CD14-positive monocyte (primary cell): Measurements from ENCODE around the gene SUSD1. TPM values are rescaled to one million over a fixed set of nuclear protein-coding genes. Genes with fewer than 3 reads are reported as not detected.

Experiments used
- DNase-seq, 3 donors: peaks; one replicate each; pipeline ENCODE4 v3.0.0-alpha.2; 2011 to 2022
- H2AFZ ChIP-seq: 2 replicates; pipeline ENCODE4 v1.6.0; 2012; ENCODE audit warnings: mild to moderate bottlenecking, low read depth, low read length, inconsistent platforms; ENCODE audit not compliant: insufficient read depth, poor library complexity, severe bottlenecking
- H3K27ac ChIP-seq, 2 donors: 1 replicate in 1 of 2; 2 replicates in 1 of 2; pipeline ENCODE4 v1.5.1; 2012 to 2013; ENCODE audit warnings: low read length in 2 of 2, control low read depth in 1 of 2, inconsistent platforms in 1 of 2, low read depth in 1 of 2, mild to moderate bottlenecking in 1 of 2
- H3K27me3 ChIP-seq, 2 donors: one replicate each; pipeline versions ENCODE4 v1.6.0 to v1.6.1; 2011 to 2013; ENCODE audit warnings: low read length in 2 of 2; ENCODE audit not compliant: control insufficient read depth in 2 of 2, insufficient read depth in 2 of 2
- H3K36me3 ChIP-seq, 2 donors: replicated peaks in 1 of 2; 1 replicate in 1 of 2; 2 replicates in 1 of 2; pipeline versions ENCODE4 v1.5.1 to v1.6.1; 2012 to 2013; ENCODE audit warnings: low read length in 2 of 2, control low read depth in 1 of 2, inconsistent platforms in 1 of 2, mild to moderate bottlenecking in 1 of 2; ENCODE audit not compliant: insufficient read depth in 2 of 2, control insufficient read depth in 1 of 2
- H3K4me1 ChIP-seq, 2 donors: 1 replicate in 1 of 2; 2 replicates in 1 of 2; pipeline versions ENCODE4 v1.5.1 to v1.6.1; 2012 to 2013; ENCODE audit warnings: low read length in 2 of 2, control low read depth in 1 of 2, inconsistent platforms in 1 of 2, mild to moderate bottlenecking in 1 of 2, moderate library complexity in 1 of 2; ENCODE audit not compliant: insufficient read depth in 2 of 2, control insufficient read depth in 1 of 2
- H3K4me2 ChIP-seq: replicated peaks from 2 replicates; pipeline ENCODE3; 2012; ENCODE audit warnings: low read length, moderate library complexity, mild to moderate bottlenecking; ENCODE audit not compliant: poor library complexity, severe bottlenecking; ENCODE audit errors: extremely low read depth
- H3K4me3 ChIP-seq, 3 experiments: fragments of 200-600 bp in 1 of 3; sonication (generic) in 1 of 3; replicated peaks in 1 of 3; 1 replicate in 2 of 3; 2 replicates in 1 of 3; pipeline ENCODE4 v1.5.1; 2011 to 2013; ENCODE audit warnings: low read length in 3 of 3, mild to moderate bottlenecking in 3 of 3, control low read depth in 2 of 3, low read depth in 2 of 3, inconsistent platforms in 1 of 3, moderate library complexity in 1 of 3
- H3K79me2 ChIP-seq: 2 replicates; pipeline ENCODE4 v1.6.0; 2012; ENCODE audit warnings: mild to moderate bottlenecking, control low read depth, inconsistent platforms, low read length, moderate library complexity; ENCODE audit not compliant: insufficient read depth
- H3K9ac ChIP-seq: 2 replicates; pipeline ENCODE4 v1.6.0; 2017; ENCODE audit warnings: low read length, mild to moderate bottlenecking; ENCODE audit not compliant: insufficient read depth, poor library complexity, severe bottlenecking
- H3K9me3 ChIP-seq, 2 donors: replicated peaks in 1 of 2; 1 replicate in 1 of 2; 2 replicates in 1 of 2; pipeline versions ENCODE4 v1.5.1 to v1.6.1; 2012 to 2013; ENCODE audit warnings: low read length in 2 of 2, control low read depth in 1 of 2; ENCODE audit not compliant: control insufficient read depth in 1 of 2, insufficient read depth in 1 of 2
- H4K20me1 ChIP-seq: 2 replicates; pipeline ENCODE4 v1.6.0; 2012; ENCODE audit warnings: mild to moderate bottlenecking, low read length, control low read depth, moderate library complexity; ENCODE audit not compliant: insufficient read depth
- H3K27ac Mint-ChIP-seq, 7 donors: one replicate each; pipeline ENCODE4 v1.8.0; 2020; ENCODE audit warnings: mild to moderate bottlenecking in 7 of 7, mixed read lengths in 7 of 7, moderate library complexity in 6 of 7, inconsistent platforms in 2 of 7
- H3K27me3 Mint-ChIP-seq, 3 donors: one replicate each; pipeline ENCODE4 v1.8.0; 2021 to 2022; ENCODE audit warnings: low read depth in 3 of 3, mild to moderate bottlenecking in 3 of 3, mixed read lengths in 3 of 3, moderate library complexity in 3 of 3, inconsistent platforms in 1 of 3
- H3K36me3 Mint-ChIP-seq, 2 donors: one replicate each; pipeline ENCODE4 v1.8.0; 2020; ENCODE audit warnings: mixed read lengths in 2 of 2, inconsistent platforms in 1 of 2, mild to moderate bottlenecking in 1 of 2
- H3K4me1 Mint-ChIP-seq: one replicate; pipeline ENCODE4 v1.8.0; 2020; ENCODE audit warnings: mild to moderate bottlenecking, mixed read lengths
- H3K4me3 Mint-ChIP-seq, 2 donors: one replicate each; pipeline ENCODE4 v1.8.0; 2020; ENCODE audit warnings: mild to moderate bottlenecking in 2 of 2, mixed read lengths in 2 of 2, moderate library complexity in 1 of 2
- H3K9me3 Mint-ChIP-seq, 7 donors: one replicate each; pipeline ENCODE4 v1.8.0; 2020 to 2022; ENCODE audit warnings: mixed read lengths in 7 of 7, mild to moderate bottlenecking in 6 of 7, moderate library complexity in 6 of 7, inconsistent platforms in 2 of 7
- WGBS: methylation state at CpG from one replicate; pipeline ENCODE4 v1.1.5; 2013; ENCODE audit warnings: missing lambda C conversion rate; ENCODE audit not compliant: insufficient coverage; 5-methylcytosine and 5-hydroxymethylcytosine counted together
- intact Hi-C, 2 donors: fragments of 100-400 bp; cut with micrococcal nuclease; formaldehyde crosslinking; loops; one replicate each; pipeline versions ENCODE4 v1.15.0 to v1.15.1; 2023
- polyA plus RNA-seq, 3 donors: library from polyadenylated mRNA; depleted of rRNA in 1 of 3; unstranded in 2 of 3; stranded (reverse) in 1 of 3; fragments of 300-500 nt in 2 of 3; fragments of >200 nt in 1 of 3; fragmentation: Illumina TruSeq in 2 of 3; gene quantifications; 1 replicate in 2 of 3; 2 replicates in 1 of 3; pipeline ENCODE4 v1.2.3, GENCODE V29; 2012 to 2021
- TF ChIP-seq, protein P1 (sequence below): fragments of 200-600 bp; IDR thresholded peaks from one replicate; pipeline ENCODE4 v1.8.0; 2022; ENCODE audit warnings: antibody characterized with exemption, mild to moderate bottlenecking

Gene SUSD1
- polyA plus RNA-seq, 3 donors, result 29.1 to 42.3 (median 30.9) TPM

GRCh38 chr9:112159781-112160180, 15.3 kb downstream of the SUSD1 start:
- WGBS, result no CpG with 5 or more reads among the region's 1 CpG
- H3K9me3 ChIP-seq, result no peaks in the 10 kb centered on the region
- H3K4me1 ChIP-seq, result peaks cover 15 to 21% of the 10 kb centered on the region in 2 donors
- DNase-seq, result no peak
- peaks cover 79% of the 10 kb centered on the region for H4K20me1 ChIP-seq
- H3K79me2 ChIP-seq, result peaks cover 78% of the 10 kb centered on the region
- no peak overlapping the region for H3K4me2 ChIP-seq
- no peak overlapping the region for H3K4me3 Mint-ChIP-seq
- intact Hi-C loops, result no loop called here
- H3K36me3 Mint-ChIP-seq, result peaks cover 31 to 32% of the 10 kb centered on the region in 2 donors
- H3K4me1 Mint-ChIP-seq, result peaks cover 25% of the 10 kb centered on the region
- H3K9ac ChIP-seq, result no peak overlapping the region
- H3K27me3 Mint-ChIP-seq, result no peaks in the 10 kb centered on the region
- no peak overlapping the region for H3K4me3 ChIP-seq
- TF ChIP-seq, protein P1, sequence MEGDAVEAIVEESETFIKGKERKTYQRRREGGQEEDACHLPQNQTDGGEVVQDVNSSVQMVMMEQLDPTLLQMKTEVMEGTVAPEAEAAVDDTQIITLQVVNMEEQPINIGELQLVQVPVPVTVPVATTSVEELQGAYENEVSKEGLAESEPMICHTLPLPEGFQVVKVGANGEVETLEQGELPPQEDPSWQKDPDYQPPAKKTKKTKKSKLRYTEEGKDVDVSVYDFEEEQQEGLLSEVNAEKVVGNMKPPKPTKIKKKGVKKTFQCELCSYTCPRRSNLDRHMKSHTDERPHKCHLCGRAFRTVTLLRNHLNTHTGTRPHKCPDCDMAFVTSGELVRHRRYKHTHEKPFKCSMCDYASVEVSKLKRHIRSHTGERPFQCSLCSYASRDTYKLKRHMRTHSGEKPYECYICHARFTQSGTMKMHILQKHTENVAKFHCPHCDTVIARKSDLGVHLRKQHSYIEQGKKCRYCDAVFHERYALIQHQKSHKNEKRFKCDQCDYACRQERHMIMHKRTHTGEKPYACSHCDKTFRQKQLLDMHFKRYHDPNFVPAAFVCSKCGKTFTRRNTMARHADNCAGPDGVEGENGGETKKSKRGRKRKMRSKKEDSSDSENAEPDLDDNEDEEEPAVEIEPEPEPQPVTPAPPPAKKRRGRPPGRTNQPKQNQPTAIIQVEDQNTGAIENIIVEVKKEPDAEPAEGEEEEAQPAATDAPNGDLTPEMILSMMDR, result no peak
- no peak overlapping the region for H2AFZ ChIP-seq
- H3K27ac Mint-ChIP-seq, result peak overlapping the region in 1 of 7 donors; percentile 20
- H3K9me3 Mint-ChIP-seq, result peaks cover 0 to 2% (median 0%) of the 10 kb centered on the region in 7 donors
- no peaks in the 10 kb centered on the region for H3K27me3 ChIP-seq
- no peak overlapping the region for H3K27ac ChIP-seq
- peaks cover 9 to 28% of the 10 kb centered on the region in 2 donors for H3K36me3 ChIP-seq

GRCh38 chr9:112158656-112159367, 16.3 kb downstream of the SUSD1 start:
- Histone ChIP-seq H4K20me1 (peaks cover 70% of the 10 kb centered on the region), H3K79me2 (peaks cover 72% of the 10 kb centered on the region), H3K27me3 (no peaks in the 10 kb centered on the region), H3K4me3 (no peak overlapping the region), H3K36me3 (peaks cover 17 to 38% of the 10 kb centered on the region in 2 donors), H3K4me1 (peaks cover 15 to 21% of the 10 kb centered on the region in 2 donors), H3K9ac (no peak overlapping the region), H3K4me2 (no peak overlapping the region), H3K9me3 (no peaks in the 10 kb centered on the region), H2AFZ (no peak overlapping the region), H3K27ac (no peak overlapping the region)
- no CpG with 5 or more reads among the region's 4 CpGs for whole genome bisulfite sequencing
- peaks cover 25% of the 10 kb centered on the region for H3K4me1 Mint-ChIP-seq
- DNase-seq, result no peak
- TF ChIP-seq, protein P1, result no peak
- H3K27ac Mint-ChIP-seq, result peak overlapping the region in 1 of 7 donors; percentile 16
- no peaks in the 10 kb centered on the region for H3K27me3 Mint-ChIP-seq
- H3K9me3 Mint-ChIP-seq, result peaks cover 0 to 2% (median 0%) of the 10 kb centered on the region in 7 donors
- no peak overlapping the region for H3K4me3 Mint-ChIP-seq
- intact Hi-C loops, result no loop called here
- H3K36me3 Mint-ChIP-seq, result peaks cover 41% of the 10 kb centered on the region in 2 donors
